Measurements from ENCODE around the gene ADD1. TPM values are rescaled to one million over a fixed set of nuclear protein-coding genes. Genes with fewer than 3 reads are reported as not detected.

ADD1 gene
- total RNA-seq, 4 donors from 2014 or later = 144 to 273 (median 203) TPM

GRCh38 chr4:2923141-2923551 lies 79.5 kb downstream of the ADD1 start:
- no peak for TF ChIP-seq CTCF (IDR thresholded peaks at IDR 0.05; ENCODE audit: low read depth)

- TF ChIP-seq CTCF (IDR thresholded peaks at IDR 0.05; ENCODE audit: low read depth) = no peak
These were observed 80.1 kb downstream of the ADD1 start for GRCh38 chr4:2923668-2924173.

GRCh38 chr4:2924286-2924685 lies 80.6 kb downstream of the ADD1 start:
- no peak for TF ChIP-seq CTCF (IDR thresholded peaks at IDR 0.05; ENCODE audit: low read depth)

GRCh38 chr4:2924765-2925301 lies 81.2 kb downstream of the ADD1 start:
- TF ChIP-seq CTCF (IDR thresholded peaks at IDR 0.05; ENCODE audit: low read depth) = no peak

GRCh38 chr4:2925496-2925895 lies 81.9 kb downstream of the ADD1 start:
- TF ChIP-seq CTCF (IDR thresholded peaks at IDR 0.05; ENCODE audit: low read depth) = no peak

GRCh38 chr4:2925931-2926860 lies 82.6 kb downstream of the ADD1 start:
- no peak for TF ChIP-seq CTCF (IDR thresholded peaks at IDR 0.05; ENCODE audit: low read depth)

GRCh38 chr4:2927016-2927695 lies 83.5 kb downstream of the ADD1 start:
- no peak for TF ChIP-seq CTCF (IDR thresholded peaks at IDR 0.05; ENCODE audit: low read depth)
